SU-DHL-6 (cell line): ENCODE results near the gene PTPN6.

Source experiments
- H2AFZ ChIP-seq: fragments of 200-600 bp; sonication (generic); 2 replicates; pipeline ENCODE4 v1.6.1; 2014; ENCODE audit warnings: low read depth, mild to moderate bottlenecking, moderate library complexity, mixed read lengths, antibody characterized with exemption, low read length; ENCODE audit not compliant: severe bottlenecking
- H3F3A ChIP-seq: fragments of 200-600 bp; shearing (Covaris generic); 2 replicates; pipeline ENCODE4 v1.6.0; 2016; ENCODE audit warnings: antibody characterized with exemption, mild to moderate bottlenecking; ENCODE audit not compliant: insufficient read depth
- H3K27ac ChIP-seq: fragments of 200-600 bp; sonication (generic); 2 replicates; pipeline ENCODE4 v1.5.1; 2016; ENCODE audit warnings: low read depth, mild to moderate bottlenecking, low read length, moderate library complexity, mixed read lengths
- H3K27me3 ChIP-seq: fragments of 200-600 bp; sonication (generic), shearing (Covaris generic); 2 replicates; pipeline ENCODE4 v1.6.0; 2014; ENCODE audit warnings: mild to moderate bottlenecking, low read length
- H3K36me3 ChIP-seq: fragments of 200-600 bp; sonication (generic); 2 replicates; pipeline ENCODE4 v1.6.1; 2014; ENCODE audit warnings: mild to moderate bottlenecking, low read length, mixed read lengths
- H3K4me2 ChIP-seq: fragments of 300-600, 200-600 bp; shearing (Covaris generic), sonication (generic); 2 replicates; pipeline ENCODE4 v1.6.0; 2014; ENCODE audit warnings: low read length, low read depth, mild to moderate bottlenecking; ENCODE audit not compliant: poor library complexity, severe bottlenecking
- H3K4me3 ChIP-seq: fragments of 200-600 bp; sonication (generic); 2 replicates; pipeline ENCODE4 v1.5.1; 2014; ENCODE audit warnings: antibody characterized with exemption, low read length, mild to moderate bottlenecking, mixed read lengths; ENCODE audit not compliant: insufficient read depth, poor library complexity, severe bottlenecking
- H3K79me2 ChIP-seq: fragments of 200-600 bp; sonication (generic); 2 replicates; pipeline ENCODE4 v1.6.1; 2014; ENCODE audit warnings: mild to moderate bottlenecking, low read length, moderate library complexity; ENCODE audit not compliant: insufficient read depth
- H3K9ac ChIP-seq: fragments of 200-600 bp; sonication (generic); 2 replicates; pipeline ENCODE4 v1.7.0; 2014; ENCODE audit warnings: mild to moderate bottlenecking, low read length
- H3K9me2 ChIP-seq: fragments of 200-600 bp; sonication (generic); replicated peaks from 2 replicates; pipeline ENCODE4 v1.6.1; 2014; ENCODE audit warnings: low read length; ENCODE audit not compliant: insufficient read depth
- H3K9me3 ChIP-seq: fragments of 200-600 bp; sonication (generic); 2 replicates; pipeline ENCODE4 v1.6.1; 2014; ENCODE audit warnings: low read length, mixed read lengths; ENCODE audit not compliant: insufficient read depth
- H4K20me1 ChIP-seq: fragments of 200-600 bp; sonication (generic); 2 replicates; pipeline ENCODE4 v1.6.1; 2014; ENCODE audit warnings: low read depth, mild to moderate bottlenecking, antibody characterized with exemption, low read length, moderate library complexity, mixed read lengths
- CTCF ChIP-seq: fragments of 200-600 bp; sonication (generic); IDR thresholded peaks from one replicate; pipeline ENCODE4 v1.5.1; 2017; ENCODE audit warnings: antibody characterized with exemption, mild to moderate bottlenecking, low read length, moderate library complexity; ENCODE audit not compliant: insufficient read depth, poor library complexity, severe bottlenecking
- EZH2phosphoT487 ChIP-seq: fragments of 200-600 bp; sonication (generic), shearing (Covaris generic); conservative IDR thresholded peaks from 2 replicates; pipeline ENCODE4 v1.6.1; 2018; ENCODE audit warnings: mild to moderate bottlenecking, antibody characterized with exemption, low read length, moderate library complexity, mixed read lengths

Gene PTPN6

GRCh38 chr12:6950811-6951540, at the start of gene PTPN6:
Gene PTPN6 (plus strand): TSS chr12:6951356. CDS start chr12:6951513, 157 bp downstream.
- Histone ChIP-seq H4K20me1 (no peaks in the 10 kb centered on the region), H3K4me3 (peak within 1 kb of the TSS; percentile 45), H3K27me3 (no peaks in the 10 kb centered on the region), H3K9ac (peak within 1 kb of the TSS; percentile 55), H2AFZ (no peak within 1 kb of the TSS), H3K36me3 (no peaks in the 10 kb centered on the region), H3K27ac (no peak within 1 kb of the TSS), H3K4me2 (peak within 1 kb of the TSS; percentile 61), H3K79me2 (no peaks in the 10 kb centered on the region), H3K9me2 (no peaks in the 10 kb centered on the region), H3K9me3 (no peaks in the 10 kb centered on the region), H3F3A (peaks cover 7% of the 10 kb centered on the region)
- TF ChIP-seq EZH2phosphoT487 (no peak), CTCF (no peak)

GRCh38 chr12:6902448-6902847, 48.7 kb upstream of the PTPN6 start:
- Histone ChIP-seq H4K20me1 (no peaks in the 10 kb centered on the region), H3K36me3 (no peaks in the 10 kb centered on the region), H3K9ac (no peak overlapping the region), H3K4me3 (no peak overlapping the region), H3K9me2 (no peaks in the 10 kb centered on the region), H3K79me2 (no peaks in the 10 kb centered on the region), H2AFZ (no peak overlapping the region), H3K27me3 (no peaks in the 10 kb centered on the region), H3K9me3 (no peaks in the 10 kb centered on the region), H3F3A (no peaks in the 10 kb centered on the region), H3K27ac (no peak overlapping the region), H3K4me2 (no peak overlapping the region)
- no peak for TF ChIP-seq EZH2phosphoT487
- TF ChIP-seq CTCF: no peak

DNA sequence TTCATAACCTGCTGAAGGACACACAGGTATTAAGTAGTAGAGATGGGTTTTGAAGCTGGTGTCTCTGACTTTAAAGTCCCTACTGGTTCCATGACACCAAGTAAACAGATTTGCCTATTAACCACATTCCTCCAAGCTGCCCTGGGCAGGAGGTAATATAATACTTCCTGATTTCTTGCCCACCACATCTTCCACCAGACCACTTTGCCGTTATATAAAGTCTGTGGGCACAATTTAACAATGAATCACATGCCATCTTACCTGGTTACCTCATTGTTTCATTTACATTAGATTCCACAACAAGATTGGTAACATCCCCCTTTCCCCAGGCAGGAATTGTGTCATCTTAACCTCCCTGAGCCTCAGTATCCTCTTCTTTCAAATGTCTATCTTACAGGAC, 47.4 kb upstream of the PTPN6 start:
- H3K4me2 ChIP-seq: peak overlapping the region; percentile 99
- H3K9me2 ChIP-seq: no peaks in the 10 kb centered on the region
- no peaks in the 10 kb centered on the region for H3K79me2 ChIP-seq
- no peaks in the 10 kb centered on the region for H3F3A ChIP-seq
- no peak for TF ChIP-seq CTCF
- TF ChIP-seq EZH2phosphoT487: no peak
- H4K20me1 ChIP-seq: no peaks in the 10 kb centered on the region
- H3K27ac ChIP-seq: no peak overlapping the region
- no peak overlapping the region for H3K9ac ChIP-seq
- no peak overlapping the region for H3K4me3 ChIP-seq
- peak overlapping the region; percentile 92 for H2AFZ ChIP-seq
- H3K36me3 ChIP-seq: no peaks in the 10 kb centered on the region
- H3K27me3 ChIP-seq: no peaks in the 10 kb centered on the region
- H3K9me3 ChIP-seq: no peaks in the 10 kb centered on the region
